ENCODE measurements around the gene PGLYRP1. TPM values are rescaled to one million over a fixed set of nuclear protein-coding genes. Genes with fewer than 3 reads are reported as not detected.

The PGLYRP1 gene
- polyA plus RNA-seq, 1 of the 3 experiments (the other 2 are of a cell fraction) = not detected

GRCh38 chr19:46060012-46060411 lies 37.2 kb upstream of the PGLYRP1 start:
- Histone ChIP-seq H2AFZ (ENCODE audit: low read depth) (no peak overlapping the region), H3K9me2 (no peaks in the 10 kb centered on the region), H3K27me3 (ENCODE audit: insufficient read depth) (peaks cover 51% of the 10 kb centered on the region; the same call in 1 of the 2 replicates), H3K27ac (ENCODE audit: low read depth in 2 of 2, low read length in 1 of 2) (no peak overlapping the region), H3K79me2 (ENCODE audit: insufficient read depth) (no peaks in the 10 kb centered on the region), H3K36me3 (replicated peaks in 1 of 2; ENCODE audit: control insufficient read depth in 1 of 2, insufficient read depth in 2 of 2, low read length in 1 of 2) (no peaks in the 10 kb centered on the region), H3K9me3 (peaks cover 16% of the 10 kb centered on the region; the same call in 1 of the 2 replicates), H3F3A (replicated peaks; ENCODE audit: insufficient read depth) (no peaks in the 10 kb centered on the region), H3K4me1 (ENCODE audit: control insufficient read depth in 1 of 2, insufficient read depth in 2 of 2, low read depth in 1 of 2, low read length in 1 of 2) (no peaks in the 10 kb centered on the region), H4K20me1 (ENCODE audit: insufficient read depth) (no peaks in the 10 kb centered on the region), H3K9ac (no peak overlapping the region), H3K4me2 (no peak overlapping the region), H3K4me3 (ENCODE audit: low read depth in 2 of 2, low read length in 1 of 2) (no peak overlapping the region)
- ChIA-PET CTCF (interaction anchor here (1.4 to 4.6 kb wide), 2 partner anchors 17 to 31 kb away, joined by 6 to 24 read pairs; no protein-coding TSS in a partner anchor), POLR2A (no interaction called here)
- TF ChIP-seq, protein P1, sequence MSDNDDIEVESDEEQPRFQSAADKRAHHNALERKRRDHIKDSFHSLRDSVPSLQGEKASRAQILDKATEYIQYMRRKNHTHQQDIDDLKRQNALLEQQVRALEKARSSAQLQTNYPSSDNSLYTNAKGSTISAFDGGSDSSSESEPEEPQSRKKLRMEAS (IDR thresholded peaks at IDR 0.05; ENCODE audit: low read depth) = no peak
- TF ChIP-seq GATA2 (CRISPR knock-in tag; IDR thresholded peaks at IDR 0.05) = no peak
- no peak for TF ChIP-seq TAF1 (IDR thresholded peaks at IDR 0.05; ENCODE audit: borderline replicate concordance, low read depth, low read length)
- no peak for TF ChIP-seq PBX3 (IDR thresholded peaks at IDR 0.05)
- TF ChIP-seq RXRA (IDR thresholded peaks at IDR 0.05; ENCODE audit: borderline replicate concordance, low read depth) = no peak
- TF ChIP-seq REST (IDR thresholded peaks at IDR 0.05; ENCODE audit: low read depth, low read length) = no peak
- no peak for TF ChIP-seq CHD2 (IDR thresholded peaks at IDR 0.05; ENCODE audit: low read length, partially characterized antibody)
- TF ChIP-seq JUND (IDR thresholded peaks at IDR 0.05) = no peak
- TF ChIP-seq, protein P2, sequence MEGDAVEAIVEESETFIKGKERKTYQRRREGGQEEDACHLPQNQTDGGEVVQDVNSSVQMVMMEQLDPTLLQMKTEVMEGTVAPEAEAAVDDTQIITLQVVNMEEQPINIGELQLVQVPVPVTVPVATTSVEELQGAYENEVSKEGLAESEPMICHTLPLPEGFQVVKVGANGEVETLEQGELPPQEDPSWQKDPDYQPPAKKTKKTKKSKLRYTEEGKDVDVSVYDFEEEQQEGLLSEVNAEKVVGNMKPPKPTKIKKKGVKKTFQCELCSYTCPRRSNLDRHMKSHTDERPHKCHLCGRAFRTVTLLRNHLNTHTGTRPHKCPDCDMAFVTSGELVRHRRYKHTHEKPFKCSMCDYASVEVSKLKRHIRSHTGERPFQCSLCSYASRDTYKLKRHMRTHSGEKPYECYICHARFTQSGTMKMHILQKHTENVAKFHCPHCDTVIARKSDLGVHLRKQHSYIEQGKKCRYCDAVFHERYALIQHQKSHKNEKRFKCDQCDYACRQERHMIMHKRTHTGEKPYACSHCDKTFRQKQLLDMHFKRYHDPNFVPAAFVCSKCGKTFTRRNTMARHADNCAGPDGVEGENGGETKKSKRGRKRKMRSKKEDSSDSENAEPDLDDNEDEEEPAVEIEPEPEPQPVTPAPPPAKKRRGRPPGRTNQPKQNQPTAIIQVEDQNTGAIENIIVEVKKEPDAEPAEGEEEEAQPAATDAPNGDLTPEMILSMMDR (IDR thresholded peaks at IDR 0.05) = no peak
- TF ChIP-seq POLR2AphosphoS5 (IDR thresholded peaks at IDR 0.05; ENCODE audit: low read depth, low read length) = no peak
- TF ChIP-seq RCOR1 (IDR thresholded peaks at IDR 0.05; ENCODE audit: low read length) = no peak
- TF ChIP-seq USF1 (IDR thresholded peaks at IDR 0.05; ENCODE audit: borderline replicate concordance, low read depth) = no peak
- no peak for TF ChIP-seq GABPA (IDR thresholded peaks at IDR 0.05; ENCODE audit: low read depth)
- no peak for TF ChIP-seq NRF1 (IDR thresholded peaks at IDR 0.05; ENCODE audit: low read depth, low read length)
- no peak for TF ChIP-seq RFX5 (IDR thresholded peaks at IDR 0.05; ENCODE audit: low read length)
- TF ChIP-seq USF2 (IDR thresholded peaks at IDR 0.05; ENCODE audit: borderline replicate concordance, low read depth, low read length) = no peak
- no peak for TF ChIP-seq FOSL2 (IDR thresholded peaks at IDR 0.05; ENCODE audit: borderline replicate concordance, low read depth)
- TF ChIP-seq FOXM1 (IDR thresholded peaks at IDR 0.05; ENCODE audit: low read depth) = no peak
- no peak for TF ChIP-seq EZH2phosphoT487 (IDR thresholded peaks at IDR 0.05; ENCODE audit: borderline replicate concordance, low read depth)
- TF ChIP-seq RAD21 (IDR thresholded peaks at IDR 0.05; ENCODE audit: low read length) = no peak
- DNase-seq = no peak
- WGBS (ENCODE audit: low lambda C conversion rate) = 17% methylated on average over 2 of the region's 2 CpGs
